ENCODE results near the gene RPL29.

RPL29 gene

DNA sequence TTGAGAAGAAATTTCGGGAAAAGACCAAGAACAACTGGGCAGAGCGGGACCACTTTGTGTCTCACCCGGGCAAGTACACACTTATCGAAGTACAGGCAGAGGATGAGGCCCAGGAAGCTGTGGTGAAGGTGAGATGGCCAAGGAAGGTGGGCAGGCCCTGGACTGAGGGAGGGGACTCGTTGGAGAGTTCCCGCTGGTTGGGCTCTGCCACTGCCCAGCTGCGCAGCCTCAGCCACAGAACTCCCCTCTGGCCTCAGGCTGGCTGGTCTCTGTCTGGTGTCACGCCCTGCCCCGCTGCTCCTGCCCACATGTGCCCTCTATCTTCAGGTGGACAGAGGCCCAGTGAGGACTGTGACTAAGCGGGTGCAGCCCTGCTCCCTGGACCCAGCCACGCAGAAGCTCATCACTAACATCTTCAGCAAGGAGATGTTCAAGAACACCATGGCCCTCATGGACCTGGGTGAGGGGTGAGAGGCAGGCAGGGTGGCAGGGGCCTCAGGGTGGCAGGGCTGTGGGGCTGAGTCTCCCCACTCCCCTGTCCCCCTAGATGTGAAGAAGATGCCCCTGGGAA, 51.2 kb downstream of the RPL29 start:
- no peak for DNase-seq
- H3K27ac ChIP-seq = no peak overlapping the region
- no peak overlapping the region for H3K4me3 ChIP-seq (ENCODE audit: low read depth, low read length)
- no peaks in the 10 kb centered on the region for H3K36me3 ChIP-seq (replicated peaks)
- H3K27me3 ChIP-seq (replicated peaks) = no peaks in the 10 kb centered on the region
- TF ChIP-seq, protein P1, sequence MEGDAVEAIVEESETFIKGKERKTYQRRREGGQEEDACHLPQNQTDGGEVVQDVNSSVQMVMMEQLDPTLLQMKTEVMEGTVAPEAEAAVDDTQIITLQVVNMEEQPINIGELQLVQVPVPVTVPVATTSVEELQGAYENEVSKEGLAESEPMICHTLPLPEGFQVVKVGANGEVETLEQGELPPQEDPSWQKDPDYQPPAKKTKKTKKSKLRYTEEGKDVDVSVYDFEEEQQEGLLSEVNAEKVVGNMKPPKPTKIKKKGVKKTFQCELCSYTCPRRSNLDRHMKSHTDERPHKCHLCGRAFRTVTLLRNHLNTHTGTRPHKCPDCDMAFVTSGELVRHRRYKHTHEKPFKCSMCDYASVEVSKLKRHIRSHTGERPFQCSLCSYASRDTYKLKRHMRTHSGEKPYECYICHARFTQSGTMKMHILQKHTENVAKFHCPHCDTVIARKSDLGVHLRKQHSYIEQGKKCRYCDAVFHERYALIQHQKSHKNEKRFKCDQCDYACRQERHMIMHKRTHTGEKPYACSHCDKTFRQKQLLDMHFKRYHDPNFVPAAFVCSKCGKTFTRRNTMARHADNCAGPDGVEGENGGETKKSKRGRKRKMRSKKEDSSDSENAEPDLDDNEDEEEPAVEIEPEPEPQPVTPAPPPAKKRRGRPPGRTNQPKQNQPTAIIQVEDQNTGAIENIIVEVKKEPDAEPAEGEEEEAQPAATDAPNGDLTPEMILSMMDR (IDR thresholded peaks at IDR 0.05; ENCODE audit: low read depth, low read length, missing control alignments) = no peak
- in situ Hi-C loops (cut with HindIII; ENCODE audit: low pct_ligation_motif_present, low sequenced_read_pairs) = no loop called here
